ENCODE measurements around the gene MFAP2.
"Not testable (repeated sequence)": the region's sequence is repeated elsewhere in the genome, so short reads cannot be mapped to it uniquely, and the experiment has no call there.

The MFAP2 gene

GRCh38 chr1:16946646-16947045 lies 33.8 kb downstream of the MFAP2 start:
- DNase-seq: no peak
- no peak for TF ChIP-seq POLR2A (IDR thresholded peaks at IDR 0.05; ENCODE audit: low read length)
- TF ChIP-seq GATA1 (IDR thresholded peaks at IDR 0.05; ENCODE audit: low read depth, low read length): no peak

GRCh38 chr1:16946185-16946584 lies 34.2 kb downstream of the MFAP2 start:
- not testable (repeated sequence) for DNase-seq

- DNase-seq: not testable (repeated sequence)
These were observed 34.9 kb downstream of the MFAP2 start for GRCh38 chr1:16945512-16945911.

- DNase-seq: no peak
- TF ChIP-seq POLR2A (IDR thresholded peaks at IDR 0.05; ENCODE audit: low read length) (no peak), GATA1 (IDR thresholded peaks at IDR 0.05; ENCODE audit: low read depth, low read length) (no peak)
These were observed 36.4 kb downstream of the MFAP2 start for GRCh38 chr1:16944038-16944437.

DNA sequence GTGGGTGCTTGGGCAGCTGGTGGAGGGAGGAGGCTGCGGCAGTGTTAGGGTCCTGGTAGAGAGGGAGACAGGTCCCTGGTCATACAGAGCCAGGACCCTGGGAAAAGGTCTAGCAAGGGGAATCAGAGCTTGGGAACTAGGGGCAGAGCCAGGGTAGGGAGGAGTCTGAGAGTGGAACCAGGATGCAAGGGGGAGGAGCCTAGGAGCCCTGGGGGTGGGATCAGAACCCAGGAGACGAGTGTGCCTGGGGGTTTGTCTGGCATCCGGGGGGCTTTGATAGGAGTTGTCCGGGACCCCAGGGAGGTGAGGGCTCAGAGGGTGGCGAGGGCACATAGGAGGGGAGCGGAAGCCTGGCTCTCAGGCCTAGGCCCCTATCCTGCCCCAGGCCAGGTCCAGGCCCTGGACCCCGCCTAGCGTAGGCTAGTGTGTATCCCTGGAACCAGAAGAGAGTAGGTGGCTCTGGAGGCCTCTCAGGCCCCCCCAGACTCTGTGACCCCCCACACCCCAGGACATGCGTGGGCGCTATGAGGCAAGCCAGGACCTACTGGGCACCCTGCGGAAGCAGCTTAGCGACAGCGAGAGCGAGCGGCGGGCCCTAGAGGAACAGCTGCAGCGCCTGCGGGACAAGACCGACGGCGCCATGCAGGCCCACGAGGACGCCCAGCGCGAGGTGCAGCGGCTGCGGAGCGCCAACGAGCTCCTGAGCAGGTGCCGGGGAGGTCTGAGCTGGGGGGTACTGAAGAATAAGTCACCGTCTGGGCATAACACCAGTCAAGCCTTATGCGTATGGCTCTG lies 40.8 kb downstream of the MFAP2 start:
- DNase-seq: not testable (repeated sequence)

- no peak for DNase-seq
- TF ChIP-seq POLR2A (IDR thresholded peaks at IDR 0.05; ENCODE audit: low read length) (no peak), GATA1 (IDR thresholded peaks at IDR 0.05; ENCODE audit: low read depth, low read length) (no peak)
These were observed 41.8 kb downstream of the MFAP2 start for GRCh38 chr1:16938351-16939321.

DNA sequence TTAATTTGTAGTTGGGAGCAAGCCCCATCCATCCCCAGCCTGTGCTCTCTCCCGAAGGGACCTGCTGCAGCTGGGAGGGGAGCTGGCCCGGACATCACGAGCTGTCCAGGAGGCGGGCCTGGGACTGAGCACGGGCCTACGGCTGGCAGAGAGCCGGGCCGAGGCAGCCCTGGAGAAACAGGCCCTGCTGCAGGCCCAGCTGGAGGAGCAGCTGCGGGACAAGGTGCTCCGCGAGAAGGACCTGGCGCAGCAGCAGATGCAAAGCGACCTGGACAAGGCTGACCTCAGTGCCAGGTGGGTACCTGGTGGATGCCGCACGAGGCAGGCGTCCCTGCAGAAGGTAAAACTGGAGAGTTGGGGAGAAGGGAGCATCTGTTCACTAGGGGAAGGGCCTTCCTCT lies 43.8 kb downstream of the MFAP2 start:
- DNase-seq: not testable (repeated sequence)

DNA sequence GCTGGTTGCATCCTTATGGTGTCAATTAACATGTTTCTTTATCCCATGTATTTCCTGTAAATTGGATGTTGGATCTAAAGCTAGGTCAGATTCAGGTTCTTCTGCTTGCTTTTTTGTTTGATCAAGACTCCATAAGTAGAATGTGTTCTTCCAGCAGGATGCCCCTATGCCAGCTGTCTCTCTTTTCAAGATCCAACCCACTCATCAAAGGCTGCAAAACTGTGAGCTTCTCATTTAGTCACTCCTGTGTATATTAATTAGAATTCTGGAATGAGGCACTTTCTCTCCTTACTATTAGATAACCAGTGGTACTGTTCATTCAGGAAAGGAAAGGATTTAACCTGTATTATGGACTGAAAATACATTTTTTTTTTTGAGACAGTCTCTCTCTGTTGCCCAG lies 46.5 kb downstream of the MFAP2 start:
- DNase-seq: not testable (repeated sequence)

GRCh38 chr1:16931206-16931934 lies 49.0 kb downstream of the MFAP2 start:
- not testable (repeated sequence) for DNase-seq

GRCh38 chr1:16929146-16930041 lies 51.0 kb downstream of the MFAP2 start:
- not testable (repeated sequence) for DNase-seq

- DNase-seq: no peak
These were observed 52.5 kb downstream of the MFAP2 start for GRCh38 chr1:16927711-16928485.

GRCh38 chr1:16927256-16927655 lies 53.2 kb downstream of the MFAP2 start:
- TF ChIP-seq POLR2A (IDR thresholded peaks at IDR 0.05; ENCODE audit: low read length) (no peak), GATA1 (IDR thresholded peaks at IDR 0.05; ENCODE audit: low read depth, low read length) (no peak)
- DNase-seq: no peak

More at GRCh38 chr1:16927711-16928485, 52.5 kb downstream of the MFAP2 start:
- TF ChIP-seq GATA1 (IDR thresholded peaks at IDR 0.05; ENCODE audit: low read depth, low read length): no peak
- no peak for TF ChIP-seq POLR2A (IDR thresholded peaks at IDR 0.05; ENCODE audit: low read length)

DNA sequence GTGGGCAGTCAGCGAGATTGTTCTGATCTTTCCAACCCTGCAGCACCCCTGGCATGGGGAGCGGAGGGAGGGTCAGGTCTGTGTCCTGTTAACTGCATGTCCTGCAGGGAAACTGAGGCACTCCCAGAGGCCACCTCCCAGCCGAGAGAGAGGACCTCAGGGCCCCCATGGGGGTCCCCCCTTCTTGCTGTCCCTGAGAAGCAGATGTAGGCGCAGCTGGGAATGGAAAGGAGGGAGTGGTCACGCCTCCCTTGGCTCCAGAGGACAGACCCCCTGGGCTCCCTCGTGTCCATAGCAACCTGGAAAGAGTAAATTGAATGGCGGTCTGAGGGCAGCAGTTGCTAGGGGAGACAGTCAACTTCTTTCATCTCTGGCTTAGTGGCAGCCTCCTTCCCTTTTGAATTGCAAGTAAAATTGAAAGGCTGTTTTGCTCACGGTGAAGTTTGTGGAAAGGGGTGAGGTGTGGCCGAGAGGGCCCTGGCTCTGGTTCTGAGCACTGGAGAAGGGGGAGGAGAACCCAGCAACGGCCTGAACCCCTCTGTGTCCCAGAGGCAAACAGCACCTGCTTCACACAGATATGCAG lies 53.8 kb downstream of the MFAP2 start:
- no peak for DNase-seq
- no peak for TF ChIP-seq GATA1 (IDR thresholded peaks at IDR 0.05; ENCODE audit: low read depth, low read length)
- TF ChIP-seq POLR2A (IDR thresholded peaks at IDR 0.05; ENCODE audit: low read length): no peak

All from erythroblast (primary cell).